MM.1S (cell line): ENCODE data around the gene SFT2D3.

Source experiments
- DNase-seq: peaks from one replicate; pipeline ENCODE4 v3.0.0-alpha.2; 2015
- H2AFZ ChIP-seq: fragments of 300-600 bp; sonication (generic); 2 replicates; pipeline ENCODE4 v1.6.0; 2016; ENCODE audit warnings: antibody characterized with exemption, low read length
- H3F3A ChIP-seq: fragments of 300-600 bp; sonication (generic); 2 replicates; pipeline ENCODE4 v1.6.1; 2016; ENCODE audit warnings: mild to moderate bottlenecking, antibody characterized with exemption, low read length, moderate library complexity, mixed read lengths; ENCODE audit not compliant: insufficient read depth
- H3K27ac ChIP-seq: fragments of 300-600 bp; sonication (generic); 2 replicates; pipeline ENCODE4 v1.5.1; 2016; ENCODE audit warnings: mild to moderate bottlenecking, low read length
- H3K27me3 ChIP-seq: fragments of 300-600 bp; sonication (generic); replicated peaks from 2 replicates; pipeline ENCODE4 v1.6.0; 2016; ENCODE audit warnings: low read length; ENCODE audit not compliant: insufficient read depth
- H3K36me3 ChIP-seq: fragments of 300-600 bp; sonication (generic); replicated peaks from 2 replicates; pipeline ENCODE4 v1.6.1; 2016; ENCODE audit warnings: mild to moderate bottlenecking, low read length, mixed read lengths; ENCODE audit not compliant: insufficient read depth
- H3K4me1 ChIP-seq: fragments of 300-600 bp; sonication (generic); 2 replicates; pipeline ENCODE4 v1.6.1; 2016; ENCODE audit warnings: low read length, mixed read lengths
- H3K4me2 ChIP-seq: fragments of 300-600 bp; sonication (generic); 2 replicates; pipeline ENCODE4 v1.6.0; 2016; ENCODE audit warnings: low read depth, low read length
- H3K4me3 ChIP-seq: fragments of 300-600 bp; sonication (generic); 2 replicates; pipeline ENCODE4 v1.5.1; 2016; ENCODE audit warnings: low read length, mixed read lengths
- H3K79me2 ChIP-seq: fragments of 300-600 bp; sonication (generic); 2 replicates; pipeline ENCODE4 v1.6.1; 2016; ENCODE audit warnings: mixed run types, low read length, mixed read lengths
- H3K9ac ChIP-seq: fragments of 300-600 bp; sonication (generic); 2 replicates; pipeline ENCODE4 v1.6.1; 2016; ENCODE audit warnings: low read length, mixed read lengths
- H3K9me2 ChIP-seq: fragments of 300-600 bp; sonication (generic); replicated peaks from 2 replicates; pipeline ENCODE4 v1.6.1; 2016; ENCODE audit warnings: mild to moderate bottlenecking, low read length, mixed read lengths; ENCODE audit not compliant: insufficient read depth
- H3K9me3 ChIP-seq: fragments of 300-600 bp; sonication (generic); replicated peaks from 2 replicates; pipeline ENCODE4 v1.6.1; 2016; ENCODE audit warnings: mild to moderate bottlenecking, low read length, mixed read lengths; ENCODE audit not compliant: insufficient read depth
- H4K20me1 ChIP-seq: fragments of 300-600 bp; sonication (generic); 2 replicates; pipeline ENCODE4 v1.6.1; 2016; ENCODE audit warnings: mild to moderate bottlenecking, low read length, moderate library complexity, mixed read lengths; ENCODE audit not compliant: insufficient read depth
- CTCF ChIP-seq: fragments of 300-600 bp; sonication (generic); IDR thresholded peaks from 2 replicates; pipeline ENCODE4 v1.5.1; 2016; ENCODE audit warnings: antibody characterized with exemption, low read length, mixed read lengths
- EZH2 ChIP-seq: fragments of 300-600 bp; sonication (generic); optimal IDR thresholded peaks from 2 replicates; pipeline ENCODE3; 2017; ENCODE audit warnings: low read depth, mild to moderate bottlenecking, antibody characterized with exemption, low read length, mixed read lengths
- EZH2phosphoT487 ChIP-seq: fragments of 300-600 bp; sonication (generic); IDR thresholded peaks from 2 replicates; pipeline ENCODE4 v1.6.1; 2018; ENCODE audit warnings: antibody characterized with exemption, low read length

Gene SFT2D3

GRCh38 chr2:127726158-127726880 lies 25.0 kb downstream of the SFT2D3 start:
- no peaks in the 10 kb centered on the region for H3K79me2 ChIP-seq
- H2AFZ ChIP-seq: no peak overlapping the region
- H3K9ac ChIP-seq: no peak overlapping the region
- no peaks in the 10 kb centered on the region for H3K36me3 ChIP-seq
- H3K4me1 ChIP-seq: no peaks in the 10 kb centered on the region
- H3K4me3 ChIP-seq: no peak overlapping the region
- H4K20me1 ChIP-seq: no peaks in the 10 kb centered on the region
- no peaks in the 10 kb centered on the region for H3F3A ChIP-seq
- H3K4me2 ChIP-seq: no peak overlapping the region
- DNase-seq: no peak
- H3K27ac ChIP-seq: no peak overlapping the region
- H3K9me3 ChIP-seq: no peaks in the 10 kb centered on the region
- no peaks in the 10 kb centered on the region for H3K9me2 ChIP-seq
- TF ChIP-seq EZH2 (no peak), CTCF (no peak), EZH2phosphoT487 (no peak)
- H3K27me3 ChIP-seq: no peaks in the 10 kb centered on the region

DNA sequence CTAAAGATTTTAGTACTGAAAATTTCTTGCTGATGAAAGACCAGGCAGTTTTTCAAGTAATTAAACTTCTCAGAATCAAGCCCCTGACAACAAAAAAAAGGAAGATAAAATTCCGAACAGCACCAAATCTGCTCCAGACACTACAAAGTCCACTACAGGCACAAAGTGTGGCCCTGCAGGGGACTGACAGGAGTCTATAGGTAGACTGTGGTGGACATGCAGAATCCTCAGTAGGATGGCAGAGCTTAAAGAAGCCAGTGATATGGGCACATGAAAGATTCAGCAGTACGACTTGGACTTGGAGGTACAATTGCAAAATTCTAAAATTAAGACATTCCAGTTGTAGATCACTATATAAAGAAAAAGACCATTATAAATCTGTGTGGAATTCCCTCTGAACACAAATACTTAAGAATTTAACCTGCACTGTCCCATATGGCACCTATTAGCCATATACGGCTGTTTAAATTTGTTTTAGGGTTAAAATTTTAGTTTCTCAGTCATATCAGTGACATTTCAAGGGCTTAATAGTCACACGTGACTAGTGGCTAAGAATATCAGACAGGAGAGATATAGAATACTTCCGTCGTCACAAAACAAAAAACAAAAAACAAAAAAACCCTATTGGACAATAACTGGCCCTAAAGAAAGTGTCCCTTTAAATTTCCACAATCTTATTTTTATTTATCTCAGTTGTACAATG lies 32.0 kb downstream of the SFT2D3 start:
- no peak for DNase-seq
- no peak overlapping the region for H2AFZ ChIP-seq
- H3K4me2 ChIP-seq: no peak overlapping the region
- H3K27ac ChIP-seq: no peak overlapping the region
- H3K9me3 ChIP-seq: no peaks in the 10 kb centered on the region
- no peaks in the 10 kb centered on the region for H3F3A ChIP-seq
- no peak overlapping the region for H3K9ac ChIP-seq
- H3K4me3 ChIP-seq: no peak overlapping the region
- no peaks in the 10 kb centered on the region for H3K9me2 ChIP-seq
- H3K79me2 ChIP-seq: no peaks in the 10 kb centered on the region
- TF ChIP-seq CTCF: no peak
- no peak for TF ChIP-seq EZH2
- no peak for TF ChIP-seq EZH2phosphoT487
- H3K4me1 ChIP-seq: no peaks in the 10 kb centered on the region
- no peaks in the 10 kb centered on the region for H3K36me3 ChIP-seq
- H3K27me3 ChIP-seq: no peaks in the 10 kb centered on the region
- no peaks in the 10 kb centered on the region for H4K20me1 ChIP-seq

GRCh38 chr2:127733816-127734537 lies 32.7 kb downstream of the SFT2D3 start:
- no peaks in the 10 kb centered on the region for H4K20me1 ChIP-seq
- no peaks in the 10 kb centered on the region for H3F3A ChIP-seq
- no peaks in the 10 kb centered on the region for H3K27me3 ChIP-seq
- no peak overlapping the region for H3K4me2 ChIP-seq
- H3K79me2 ChIP-seq: no peaks in the 10 kb centered on the region
- no peak overlapping the region for H3K4me3 ChIP-seq
- H3K4me1 ChIP-seq: no peaks in the 10 kb centered on the region
- H3K9ac ChIP-seq: no peak overlapping the region
- H3K36me3 ChIP-seq: no peaks in the 10 kb centered on the region
- TF ChIP-seq CTCF: no peak
- no peak for TF ChIP-seq EZH2
- no peak for TF ChIP-seq EZH2phosphoT487
- no peak for DNase-seq
- H3K9me2 ChIP-seq: no peaks in the 10 kb centered on the region
- H2AFZ ChIP-seq: no peak overlapping the region
- no peak overlapping the region for H3K27ac ChIP-seq
- H3K9me3 ChIP-seq: no peaks in the 10 kb centered on the region
